HepG2 (cell line): ENCODE results near the gene DCAF15. TPM values are rescaled to one million over a fixed set of nuclear protein-coding genes. Genes with fewer than 3 reads are reported as not detected.

Experiments used
- ATAC-seq: fragments of 200-7000 bp; cut with Tn5 transposase; 3 replicates; pipeline ENCODE4 v1.9.1; 2020; ENCODE audit warnings: mild to moderate bottlenecking, moderate library complexity
- BruUV-seq: library from RNA; stranded (reverse); fragments of 400-500 nt; replicated peaks from 2 replicates; lab custom pipeline; 2021; lab: Mats Ljungman, UMichigan
- CTCF ChIA-PET: fragments of 300-600 bp; formaldehyde crosslinking; extraction: SDS; loops from one replicate; lab custom pipeline; 2021; ENCODE audit warnings: low total read pairs, inconsistent platforms, low intra/inter-chr PET ratio; lab: Yijun Ruan, JAX
- POLR2A ChIA-PET: fragments of 350-600 bp; sonication (Branson Sonifier 250); formaldehyde crosslinking; loops from one replicate; lab custom pipeline; 2020; ENCODE audit warnings: antibody characterized with exemption, inconsistent platforms; lab: Yijun Ruan, JAX
- DNase-seq: peaks from one replicate; pipeline ENCODE4 v3.0.0-alpha.2; 2015; ENCODE audit warnings: low spot score
- FAIRE-seq: peaks from 3 replicates; lab custom pipeline; 2011; peaks lifted over from hg19 to GRCh38; lab: Jason Lieb, UNC
- H2AFZ ChIP-seq: one replicate; pipeline ENCODE4 v1.6.1; 2011; ENCODE audit warnings: low read length, inconsistent platforms
- H3K27ac ChIP-seq: fragments of 300-600 bp; 3 replicates; pipeline ENCODE4 v1.8.0; 2011; ENCODE audit warnings: mixed run types, mild to moderate bottlenecking, mixed read lengths, low read length, inconsistent platforms; ENCODE audit not compliant: insufficient read depth; ENCODE audit errors: extremely low read length
- H3K27me3 ChIP-seq, 2 experiments: fragments of 200-600 bp in 1 of 2; 2 replicates in 1 of 2; 3 replicates in 1 of 2; pipeline versions ENCODE4 v1.6.0 to v1.8.0; 2011; ENCODE audit warnings: low read length in 2 of 2, mild to moderate bottlenecking in 2 of 2, moderate library complexity in 2 of 2, inconsistent platforms in 1 of 2; ENCODE audit not compliant: insufficient read depth in 2 of 2, control insufficient read depth in 1 of 2
- H3K36me3 ChIP-seq, 2 experiments: fragments of 200-600 bp in 1 of 2; replicated peaks in 1 of 2; 2 replicates in 1 of 2; 3 replicates in 1 of 2; pipeline versions ENCODE4 v1.5.1 to v1.8.0; 2011; ENCODE audit warnings: low read length in 2 of 2, inconsistent platforms in 1 of 2; ENCODE audit not compliant: insufficient read depth in 2 of 2, control insufficient read depth in 1 of 2
- H3K4me1 ChIP-seq: 2 replicates; pipeline ENCODE4 v1.5.1; 2012; ENCODE audit warnings: low read length, inconsistent platforms; ENCODE audit not compliant: insufficient read depth
- H3K4me2 ChIP-seq: 2 replicates; pipeline ENCODE4 v1.6.0; 2011; ENCODE audit warnings: low read depth, low read length, inconsistent platforms
- H3K4me3 ChIP-seq, 3 experiments: fragments of 200-600 bp in 1 of 3; sonication (generic), shearing (Covaris generic) in 1 of 3; replicated peaks in 1 of 3; 2 replicates each; pipeline ENCODE4 v1.5.1; 2011 to 2016; ENCODE audit warnings: low read length in 3 of 3, inconsistent platforms in 2 of 3, low read depth in 2 of 3, mild to moderate bottlenecking in 2 of 3, control low read depth in 1 of 3, mixed read lengths in 1 of 3; ENCODE audit not compliant: insufficient read depth in 1 of 3
- H3K79me2 ChIP-seq: one replicate; pipeline ENCODE4 v1.6.1; 2011; ENCODE audit warnings: low read length, inconsistent platforms; ENCODE audit not compliant: insufficient read depth
- H3K9ac ChIP-seq: 2 replicates; pipeline ENCODE4 v1.6.0; 2011; ENCODE audit warnings: mild to moderate bottlenecking, low read depth, low read length, inconsistent platforms; ENCODE audit not compliant: insufficient read depth
- H3K9me3 ChIP-seq: 2 replicates; pipeline ENCODE4 v1.5.1; 2012; ENCODE audit warnings: mild to moderate bottlenecking, low read length
- H4K20me1 ChIP-seq: 2 replicates; pipeline ENCODE4 v1.6.0; 2011; ENCODE audit warnings: inconsistent platforms, mild to moderate bottlenecking, low read length, moderate library complexity; ENCODE audit not compliant: insufficient read depth
- CREB1 ChIP-seq, 2 experiments: fragments of 450-650 bp in 1 of 2; IDR thresholded peaks; 2 replicates each; pipeline ENCODE4 v1.6.1; 2016 to 2017; ENCODE audit warnings: control low read depth in 1 of 2, mild to moderate bottlenecking in 1 of 2, missing compliant biosample characterization in 1 of 2, missing genetic modification characterization in 1 of 2
- NFRKB ChIP-seq: fragments of 450-650 bp; IDR thresholded peaks from 2 replicates; pipeline ENCODE4 v1.6.1; 2017
- PRMT3 ChIP-seq: sonication (generic); formaldehyde crosslinking; IDR thresholded peaks from 2 replicates; pipeline ENCODE4 v1.8.1; 2022; ENCODE audit warnings: low read depth, mild to moderate bottlenecking, moderate library complexity, missing genetic modification reagents, borderline replicate concordance
- SNAPC2 ChIP-seq: sonication (generic); formaldehyde crosslinking; IDR thresholded peaks from 2 replicates; pipeline ENCODE4 v1.8.1; 2022; ENCODE audit warnings: mild to moderate bottlenecking, missing genetic modification reagents
- TBP ChIP-seq: sonication (generic); formaldehyde crosslinking; IDR thresholded peaks from 2 replicates; pipeline ENCODE4 v1.5.0; 2020; ENCODE audit warnings: missing genetic modification reagents
- ZFP90 ChIP-seq: sonication (generic); formaldehyde crosslinking; IDR thresholded peaks from 2 replicates; pipeline ENCODE4 v1.8.0; 2022; ENCODE audit warnings: missing genetic modification reagents, mild to moderate bottlenecking, inconsistent platforms, borderline replicate concordance
- ZNF12 ChIP-seq: sonication (generic); formaldehyde crosslinking; IDR thresholded peaks from 2 replicates; pipeline ENCODE4 v1.5.0; 2020; ENCODE audit warnings: missing genetic modification reagents
- ZNF552 ChIP-seq: sonication (generic); formaldehyde crosslinking; IDR thresholded peaks from 2 replicates; pipeline ENCODE4 v1.9.0; 2022; ENCODE audit warnings: missing genetic modification reagents, mild to moderate bottlenecking, borderline replicate concordance
- ZNF598 ChIP-seq: sonication (generic); formaldehyde crosslinking; IDR thresholded peaks from 2 replicates; pipeline ENCODE4 v1.5.1; 2020; ENCODE audit warnings: mild to moderate bottlenecking, missing genetic modification reagents, borderline replicate concordance
- ZSCAN21 ChIP-seq: sonication (generic); formaldehyde crosslinking; IDR thresholded peaks from 2 replicates; pipeline ENCODE4 v1.8.0; 2022; ENCODE audit warnings: mild to moderate bottlenecking, missing genetic modification reagents, moderate library complexity, borderline replicate concordance
- WGBS: methylation state at CpG from one replicate; pipeline ENCODE4 v1.1.6; 2017; ENCODE audit warnings: low lambda C conversion rate; 5-methylcytosine and 5-hydroxymethylcytosine counted together
- in situ Hi-C: cut with HindIII; loops from 2 replicates; pipeline ENCODE4 v1.10.0; 2017; ENCODE audit warnings: low pct_unique_long_range_greater_than_20kb; ENCODE audit not compliant: extremely low pct_ligation_motif_present
- intact Hi-C: fragments of 100-400 bp; cut with micrococcal nuclease; formaldehyde crosslinking; loops from one replicate; pipeline ENCODE4 v1.10.0; 2022; ENCODE audit not compliant: unreplicated experiment
- polyA plus RNA-seq, 8 experiments: library from polyadenylated mRNA; depleted of rRNA in 3 of 8; stranded (reverse) in 7 of 8; unstranded in 1 of 8; fragments of >200 nt; fragmentation: Illumina TruSeq in 4 of 8; extraction: Trizol in 4 of 8; gene quantifications; 2 replicates each; pipeline versions ENCODE4 v1.2.1 to v1.2.3, GENCODE V29; 2011 to 2016; ENCODE audit warnings: low read depth in 4 of 8, missing spikeins in 1 of 8, mixed read lengths in 1 of 8; ENCODE audit not compliant: insufficient read depth in 1 of 8
- total RNA-seq, 5 experiments: library from RNA; depleted of rRNA; stranded (reverse); fragments of >200 nt; fragmentation: Illumina TruSeq; extraction: Trizol; gene quantifications; 2 replicates each; pipeline ENCODE4 v1.2.3, GENCODE V29; 2016; ENCODE audit warnings: low read depth in 1 of 5

DCAF15 gene
- total and polyA plus RNA-seq, 2 of the 13 experiments (the other 11 are each of a cell fraction or from before 2014, with no cell fraction given), result 13.6 to 14.0 TPM

DNA sequence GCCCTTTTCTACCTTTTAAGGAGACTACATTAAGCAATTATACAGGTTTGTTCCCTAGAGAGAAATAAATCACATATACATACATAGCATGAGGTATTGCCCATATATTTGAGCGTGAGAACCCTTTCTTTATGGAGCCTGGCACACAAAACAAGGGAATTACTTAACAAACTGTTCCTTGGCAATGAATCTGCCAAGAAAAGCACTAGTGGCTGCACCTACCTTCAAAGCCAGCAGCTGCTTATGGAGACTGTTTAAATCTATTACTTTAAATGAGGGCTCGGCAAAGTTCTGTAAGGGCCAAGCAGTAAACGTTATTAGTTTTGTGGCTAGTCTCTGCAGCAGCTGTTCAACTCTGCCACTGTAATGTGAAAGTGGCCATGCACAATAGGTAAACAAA lies 46.8 kb downstream of the DCAF15 start:
- intact Hi-C loops, result no loop called here
- no peak overlapping the region for H3K4me2 ChIP-seq
- in situ Hi-C loops, result no loop called here
- peaks cover 5% of the 10 kb centered on the region for H3K79me2 ChIP-seq
- H3K36me3 ChIP-seq, result peaks cover 5 to 13% of the 10 kb centered on the region in 2 experiments; a peak in 4 of 5 replicates
- peaks cover under 1% of the 10 kb centered on the region; the same call in 1 of the 2 replicates for H3K4me1 ChIP-seq
- no peaks in the 10 kb centered on the region; the same call in 1 of the 2 replicates for H4K20me1 ChIP-seq
- H2AFZ ChIP-seq, result no peak overlapping the region
- H3K9ac ChIP-seq, result no peak overlapping the region
- H3K9me3 ChIP-seq, result no peaks in the 10 kb centered on the region
- WGBS, result 100% methylated on average over 3 of the region's 3 CpGs
- DNase-seq, result no peak
- no TSS peak for BruUV-seq
- no peak for ATAC-seq
- no peak for FAIRE-seq
- ChIA-PET POLR2A (no interaction called here), CTCF (no interaction called here)
- H3K27me3 ChIP-seq, result no peaks in the 10 kb centered on the region
- no peak overlapping the region for H3K27ac ChIP-seq
- H3K4me3 ChIP-seq, result no peak overlapping the region
- TF ChIP-seq ZFP90 (CRISPR knock-in tag) (peak; percentile 100), TBP (no peak)
- TF ChIP-seq, all 625 proteins: peak for 1

GRCh38 chr19:14000691-14001375 lies 48.5 kb downstream of the DCAF15 start:
- peaks cover 2 to 7% of the 10 kb centered on the region in 2 experiments; a peak in 2 of 5 replicates for H3K36me3 ChIP-seq
- H3K9ac ChIP-seq, result no peak overlapping the region
- CTCF ChIA-PET, result no interaction called here
- no peaks in the 10 kb centered on the region for H3K9me3 ChIP-seq
- H3K27ac ChIP-seq, result no peak overlapping the region
- H4K20me1 ChIP-seq, result no peaks in the 10 kb centered on the region; the same call in 1 of the 2 replicates
- H3K79me2 ChIP-seq, result peaks cover 5% of the 10 kb centered on the region
- 95% methylated on average over 12 of the region's 13 CpGs for WGBS
- POLR2A ChIA-PET, result no interaction called here
- in situ Hi-C loops, result no loop called here
- no peak overlapping the region for H3K4me2 ChIP-seq
- H2AFZ ChIP-seq, result no peak overlapping the region
- peaks cover 15% of the 10 kb centered on the region for H3K4me1 ChIP-seq
- no peak for ATAC-seq
- no TSS peak for BruUV-seq
- intact Hi-C loops, result no loop called here
- FAIRE-seq, result no peak
- no peaks in the 10 kb centered on the region for H3K27me3 ChIP-seq
- no peak for DNase-seq
- no peak overlapping the region for H3K4me3 ChIP-seq
- TF ChIP-seq ZNF552 (CRISPR knock-in tag) (no peak), CREB1 (IDR thresholded peaks at IDR 0.05) (no peak), CREB1 (CRISPR knock-in tag; IDR thresholded peaks at IDR 0.05) (no peak), NFRKB (no peak), ZNF12 (CRISPR knock-in tag) (no peak), ZSCAN21 (CRISPR knock-in tag) (no peak), SNAPC2 (no peak), ZNF598 (no peak), PRMT3 (CRISPR knock-in tag) (no peak)
